Osteoblast (primary cell): ENCODE data around the gene OR2T35. TPM values are rescaled to one million over a fixed set of nuclear protein-coding genes. Genes with fewer than 3 reads are reported as not detected.
A peak's percentile ranks its signal among the peaks of the same experiment; 100 is the strongest.

Experiments
- DNase-seq: peaks from one replicate; pipeline ENCODE4 v3.0.0; 2011; ENCODE audit warnings: low spot score, mixed read lengths; ENCODE audit not compliant: insufficient read length; ENCODE audit errors: missing footprints
- H2AFZ ChIP-seq: 2 replicates; pipeline ENCODE4 v1.6.0; 2011; ENCODE audit warnings: mild to moderate bottlenecking, low read length
- H3K27ac ChIP-seq: 2 replicates; pipeline ENCODE4 v1.5.1; 2011; ENCODE audit warnings: mild to moderate bottlenecking, low read depth, low read length, moderate library complexity
- H3K27me3 ChIP-seq: 2 replicates; pipeline ENCODE4 v1.6.0; 2012; ENCODE audit warnings: mild to moderate bottlenecking, control low read depth, inconsistent platforms, low read length, moderate library complexity; ENCODE audit not compliant: insufficient read depth
- H3K36me3 ChIP-seq: 2 replicates; pipeline ENCODE4 v1.5.1; 2011; ENCODE audit warnings: mild to moderate bottlenecking, low read length, control low read depth, moderate library complexity; ENCODE audit not compliant: insufficient read depth
- H3K4me1 ChIP-seq: 2 replicates; pipeline ENCODE4 v1.5.1; 2011; ENCODE audit warnings: mild to moderate bottlenecking, low read length, control low read depth, moderate library complexity; ENCODE audit not compliant: insufficient read depth
- H3K4me2 ChIP-seq: 2 replicates; pipeline ENCODE4 v1.6.0; 2011; ENCODE audit warnings: mild to moderate bottlenecking, low read length; ENCODE audit not compliant: insufficient read depth
- H3K4me3 ChIP-seq: fragments of 200-600 bp; sonication (generic); 3 replicates; pipeline ENCODE4 v1.5.1; 2012; ENCODE audit warnings: mild to moderate bottlenecking, low read length, inconsistent platforms; ENCODE audit not compliant: insufficient read depth
- H3K79me2 ChIP-seq: 2 replicates; pipeline ENCODE4 v1.6.0; 2012; ENCODE audit warnings: mild to moderate bottlenecking, low read length, control low read depth, inconsistent platforms; ENCODE audit not compliant: insufficient read depth
- H3K9me3 ChIP-seq: 2 replicates; pipeline ENCODE4 v1.5.1; 2011; ENCODE audit warnings: low read depth, low read length, control low read depth
- H4K20me1 ChIP-seq: 2 replicates; pipeline ENCODE4 v1.6.0; 2012; ENCODE audit warnings: mild to moderate bottlenecking, low read length, control low read depth; ENCODE audit not compliant: insufficient read depth
- CTCF ChIP-seq: IDR thresholded peaks from 2 replicates; pipeline ENCODE4 v1.5.1; 2011; ENCODE audit warnings: mild to moderate bottlenecking, low read depth, low read length, moderate library complexity; ENCODE audit errors: extremely low read depth
- total RNA-seq: library from RNA; depleted of rRNA; stranded (reverse); fragments of >200 nt; gene quantifications from 2 replicates; pipeline ENCODE4 v1.2.3, GENCODE V29; 2012

Gene OR2T35
- total RNA-seq, 1 donor, result not detected

GRCh38 chr1:248597589-248597988 lies 47.5 kb downstream of the OR2T35 start, which contains the start of gene OR2T10:
Gene OR2T10 (minus strand): TSS chr1:248597700. CDS start chr1:248593768, 3,932 bp downstream.
- Histone ChIP-seq H3K27ac (no peak within 1 kb of the TSS), H3K4me3 (no peak within 1 kb of the TSS), H3K4me1 (no peaks in the 10 kb centered on the region), H3K9me3 (no peaks in the 10 kb centered on the region), H3K4me2 (no peak within 1 kb of the TSS), H3K27me3 (no peaks in the 10 kb centered on the region), H3K36me3 (no peaks in the 10 kb centered on the region), H3K79me2 (no peaks in the 10 kb centered on the region), H4K20me1 (no peaks in the 10 kb centered on the region), H2AFZ (no peak within 1 kb of the TSS)
- TF ChIP-seq CTCF, result no peak
- no peak for DNase-seq

GRCh38 chr1:248596615-248597014 lies 48.5 kb downstream of the OR2T35 start:
- no peaks in the 10 kb centered on the region for H4K20me1 ChIP-seq
- H3K36me3 ChIP-seq, result no peaks in the 10 kb centered on the region
- H3K79me2 ChIP-seq, result no peaks in the 10 kb centered on the region
- H3K27me3 ChIP-seq, result no peaks in the 10 kb centered on the region
- no peaks in the 10 kb centered on the region for H3K9me3 ChIP-seq
- no peak overlapping the region for H2AFZ ChIP-seq
- H3K4me2 ChIP-seq, result no peak overlapping the region
- no peak overlapping the region for H3K4me3 ChIP-seq
- H3K4me1 ChIP-seq, result no peaks in the 10 kb centered on the region
- no peak overlapping the region for H3K27ac ChIP-seq
- no peak for TF ChIP-seq CTCF
- no peak for DNase-seq

GRCh38 chr1:248593226-248593625 lies 51.9 kb downstream of the OR2T35 start:
- H3K4me1 ChIP-seq, result no peaks in the 10 kb centered on the region
- H4K20me1 ChIP-seq, result no peaks in the 10 kb centered on the region
- peak; percentile 2 for DNase-seq
- no peak overlapping the region for H3K27ac ChIP-seq
- no peak for TF ChIP-seq CTCF
- H3K79me2 ChIP-seq, result no peaks in the 10 kb centered on the region
- no peak overlapping the region for H3K4me3 ChIP-seq
- no peaks in the 10 kb centered on the region for H3K9me3 ChIP-seq
- H2AFZ ChIP-seq, result no peak overlapping the region
- H3K4me2 ChIP-seq, result no peak overlapping the region
- no peaks in the 10 kb centered on the region for H3K27me3 ChIP-seq
- H3K36me3 ChIP-seq, result no peaks in the 10 kb centered on the region

GRCh38 chr1:248592655-248593054 lies 52.4 kb downstream of the OR2T35 start:
- Histone ChIP-seq H3K4me2 (no peak overlapping the region), H2AFZ (no peak overlapping the region), H3K27me3 (no peaks in the 10 kb centered on the region), H3K4me3 (no peak overlapping the region), H3K9me3 (no peaks in the 10 kb centered on the region), H4K20me1 (no peaks in the 10 kb centered on the region), H3K4me1 (no peaks in the 10 kb centered on the region), H3K36me3 (no peaks in the 10 kb centered on the region), H3K79me2 (no peaks in the 10 kb centered on the region), H3K27ac (no peak overlapping the region)
- TF ChIP-seq CTCF, result no peak
- no peak for DNase-seq
